NCI-H1930 (cell line): ENCODE measurements around the gene TRMT1.
"Not testable (repeated sequence)": the region's sequence is repeated elsewhere in the genome, so short reads cannot be mapped to it uniquely, and the experiment has no call there.

Experiments
- DNase-seq, 2 experiments: peaks; one replicate each; lab custom pipeline; 2025; lab: John Stamatoyannopoulos, UW

TRMT1 gene

DNA sequence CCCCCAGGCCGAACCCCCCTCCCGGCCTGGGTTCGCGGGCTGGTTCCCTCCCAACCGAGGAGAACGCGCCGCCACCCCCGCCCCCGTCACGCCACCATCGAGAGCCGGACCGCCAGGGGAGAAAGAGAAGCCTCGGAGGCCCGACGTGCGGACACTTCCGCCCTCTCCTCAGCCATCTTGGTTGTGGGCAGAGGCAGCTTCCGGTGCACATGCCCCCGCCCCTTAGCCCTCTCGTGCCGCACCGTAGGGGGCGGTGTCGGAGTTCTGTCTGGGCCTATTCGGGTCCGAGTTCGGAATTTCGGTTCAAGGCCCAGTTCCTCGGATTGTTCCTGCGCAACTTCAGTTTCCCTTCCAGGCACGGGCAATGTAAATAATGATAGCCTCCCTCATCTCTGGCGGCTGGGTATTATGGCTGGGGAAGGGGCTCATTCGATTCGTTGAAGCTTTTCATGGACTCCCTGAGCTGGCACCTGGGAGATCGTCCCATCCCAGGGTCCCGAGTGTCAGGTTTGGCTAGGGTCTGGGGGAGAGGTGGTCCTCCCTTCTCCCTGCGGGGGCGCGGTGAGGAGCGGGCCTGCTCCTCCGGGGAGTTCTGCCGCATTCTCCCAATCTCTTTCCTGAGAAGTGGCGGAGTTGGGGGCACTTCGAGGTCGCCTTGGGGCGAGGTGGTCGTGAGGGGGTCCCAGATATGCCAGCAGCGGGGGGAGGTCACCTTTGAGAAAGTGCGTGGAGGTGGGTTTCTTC is 33.8 kb upstream of the TRMT1 start, which contains the start of the genes IER2 and STX10:
TSS of gene IER2 (plus strand) at position 225 of the 744 bp plus-strand sequence. CDS start 2,776 bp downstream, outside the sequence.
TSS of gene STX10 (minus strand) at position 189 of the 744 bp plus-strand sequence. CDS start 202 bp downstream, outside the sequence.
- DNase-seq, result peak; percentile 78 to 85

DNA sequence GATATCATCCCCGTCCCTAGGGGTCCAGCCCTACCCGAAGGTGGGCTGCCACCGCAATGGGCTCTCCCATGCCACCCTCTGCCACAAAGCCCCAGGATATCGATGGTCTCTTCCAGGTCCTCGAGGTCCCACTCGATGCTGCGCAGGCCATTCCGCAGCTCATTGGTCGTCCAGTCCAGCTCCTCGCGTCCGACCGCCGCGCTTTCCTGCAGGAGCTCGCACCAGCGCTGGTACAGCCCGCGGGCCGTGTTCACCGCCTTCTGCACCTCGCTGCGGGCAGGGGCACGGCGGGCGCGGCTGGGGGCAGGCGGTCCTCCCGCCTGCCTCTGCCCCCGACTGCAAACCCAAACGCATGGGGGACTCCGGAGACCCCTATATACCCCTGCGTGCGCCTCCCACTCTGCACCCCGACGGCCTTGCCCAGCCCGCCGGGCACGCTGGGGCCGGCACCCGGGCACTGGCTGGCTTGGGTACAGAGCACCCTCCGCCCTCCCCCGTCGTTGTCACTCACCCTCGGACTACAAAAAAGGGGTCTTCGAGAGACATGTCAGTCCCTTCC is 33.2 kb upstream of the TRMT1 start:
- DNase-seq, result no peak

DNA sequence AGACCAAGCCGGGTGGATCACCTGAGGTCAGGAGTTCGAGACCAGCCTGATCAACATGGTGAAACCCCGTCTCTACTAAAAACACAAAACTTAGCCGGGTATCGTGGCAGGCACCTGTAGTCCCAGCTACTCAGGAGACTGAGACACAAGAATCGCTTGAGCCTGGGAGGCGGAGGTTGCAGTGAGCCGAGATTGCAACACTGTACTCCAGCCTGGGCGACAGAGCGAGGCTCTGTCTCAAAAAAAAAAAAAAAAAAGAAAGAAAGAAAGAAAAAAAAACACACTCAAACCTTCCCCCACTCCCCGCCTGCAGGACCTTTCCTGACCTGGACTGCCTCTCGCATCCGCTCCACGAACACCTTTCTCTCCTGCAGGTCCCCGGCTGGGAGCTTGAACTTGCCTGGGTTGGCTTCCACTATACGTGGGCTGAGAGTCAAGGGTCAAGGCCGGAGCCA is 32.7 kb upstream of the TRMT1 start:
- DNase-seq, result not testable (repeated sequence)

DNA sequence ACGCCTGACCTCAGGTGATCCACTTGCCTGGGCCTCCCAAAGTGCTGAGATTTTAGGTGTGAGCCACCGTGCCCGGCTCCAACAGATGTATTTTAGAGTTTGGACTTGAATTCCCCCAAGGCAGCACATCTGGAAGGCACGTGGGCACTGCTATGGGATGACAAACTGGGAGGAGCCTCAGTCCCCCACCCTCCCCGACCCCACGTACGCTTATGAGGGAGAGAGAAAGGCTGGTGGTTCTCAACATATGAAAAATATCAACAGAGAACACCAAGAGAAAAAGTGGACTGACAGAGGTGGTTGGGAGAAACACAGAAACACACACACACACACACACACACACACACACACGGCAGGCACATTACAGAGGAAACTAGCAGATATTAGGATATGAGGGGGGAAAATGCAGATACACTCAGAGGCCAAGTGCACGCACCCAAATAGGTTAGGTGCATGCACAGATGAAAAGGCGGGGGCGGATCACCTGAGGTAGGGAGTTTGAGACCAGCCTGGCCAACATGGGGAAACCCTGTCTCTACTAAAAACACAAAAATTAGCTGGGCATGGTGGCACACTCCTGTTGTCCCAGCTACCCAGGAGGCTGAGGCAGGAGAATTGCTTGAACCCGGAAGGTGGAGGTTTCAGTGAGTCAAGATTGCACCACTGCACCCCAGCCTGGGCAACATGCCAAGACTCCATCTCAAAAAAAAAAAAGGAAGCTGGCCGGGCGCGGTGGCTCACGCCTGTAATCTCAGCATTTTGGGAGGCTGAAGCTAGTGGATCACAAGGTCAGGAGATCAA is 30.4 kb upstream of the TRMT1 start:
- DNase-seq, result no peak

DNA sequence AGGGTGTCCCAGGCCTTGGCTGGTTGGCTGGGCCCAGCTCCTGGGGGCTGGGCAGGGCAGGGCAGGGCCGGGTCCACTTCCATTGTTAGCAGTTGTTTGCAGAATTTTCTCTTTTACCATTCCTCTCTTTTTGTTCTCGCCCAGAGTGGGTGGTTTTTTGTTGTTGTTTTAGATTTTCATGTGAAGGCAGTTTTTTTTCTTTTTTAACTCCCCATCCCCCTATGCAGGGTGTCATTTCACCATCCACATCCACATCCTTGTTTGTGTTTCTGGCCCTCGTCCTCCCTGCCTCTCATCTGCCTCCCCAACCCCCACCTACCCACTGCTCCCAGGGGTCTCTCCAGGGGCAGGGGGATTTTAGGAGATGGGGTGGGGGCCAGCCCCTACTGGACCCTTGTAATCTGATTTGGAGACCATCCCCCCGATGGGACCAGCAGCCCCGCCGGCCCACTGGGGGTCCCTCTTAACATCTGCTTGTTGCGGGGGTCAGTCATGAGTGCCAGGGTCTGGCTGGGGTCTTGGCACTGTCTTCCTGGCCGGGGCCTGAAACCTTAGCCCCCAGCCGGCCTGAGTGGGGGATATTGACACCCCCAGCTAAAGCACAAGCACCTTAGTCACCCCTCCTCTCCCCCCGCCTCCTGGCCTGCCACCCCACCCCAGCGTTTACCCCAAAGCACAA is 23.2 kb upstream of the TRMT1 start:
- no peak for DNase-seq

DNA sequence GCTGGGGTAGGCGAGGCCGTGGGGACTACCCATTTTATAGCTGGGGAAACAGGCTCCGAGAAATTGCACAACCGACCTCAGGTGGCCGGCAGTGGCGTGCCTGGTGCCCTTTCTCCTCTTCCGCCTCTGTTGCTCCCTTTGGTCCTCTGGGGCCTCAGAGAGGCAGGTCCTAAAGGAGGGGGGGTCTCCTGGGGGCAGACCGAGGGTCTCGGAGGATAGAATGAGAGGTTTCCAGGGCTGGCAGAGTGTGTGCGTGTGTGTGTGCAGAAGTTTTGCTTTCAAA is 22.3 kb upstream of the TRMT1 start:
- DNase-seq, result no peak

DNA sequence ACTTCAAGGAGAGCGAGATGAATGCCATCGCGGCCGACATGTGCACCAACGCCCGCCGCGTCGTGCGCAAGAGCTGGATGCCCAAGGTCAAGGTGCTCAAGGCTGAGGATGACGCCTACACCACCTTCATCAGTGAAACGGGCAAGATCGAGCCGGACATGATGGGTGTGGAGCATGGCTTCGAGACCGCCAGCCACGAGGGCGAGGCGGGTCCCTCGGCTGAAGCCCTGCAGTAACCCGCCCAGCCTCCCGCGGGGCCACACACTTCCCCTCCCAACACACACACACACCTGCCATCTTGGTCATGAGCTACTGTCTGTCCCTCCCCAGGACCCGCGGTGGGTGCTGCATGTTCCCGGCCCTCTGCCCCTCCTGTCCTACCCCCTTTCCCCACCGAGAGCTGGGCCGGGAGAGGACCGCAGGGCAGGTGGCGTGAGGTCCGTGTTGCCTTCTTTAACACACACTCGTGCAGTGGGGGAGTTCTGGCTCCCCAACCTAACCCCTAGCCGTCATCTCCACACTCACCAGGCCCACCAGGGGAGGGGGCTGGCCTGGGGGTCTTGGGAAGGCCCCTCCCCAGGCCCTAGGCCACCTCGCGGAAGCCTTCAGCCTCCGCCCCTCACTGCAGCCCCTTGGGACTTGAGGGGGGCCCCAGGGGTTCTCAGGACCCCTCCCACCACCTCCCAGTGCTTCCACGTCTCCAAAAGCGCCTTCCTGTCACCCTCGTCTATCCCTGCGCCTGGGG is 21.8 kb upstream of the TRMT1 start:
- DNase-seq, result no peak

DNA sequence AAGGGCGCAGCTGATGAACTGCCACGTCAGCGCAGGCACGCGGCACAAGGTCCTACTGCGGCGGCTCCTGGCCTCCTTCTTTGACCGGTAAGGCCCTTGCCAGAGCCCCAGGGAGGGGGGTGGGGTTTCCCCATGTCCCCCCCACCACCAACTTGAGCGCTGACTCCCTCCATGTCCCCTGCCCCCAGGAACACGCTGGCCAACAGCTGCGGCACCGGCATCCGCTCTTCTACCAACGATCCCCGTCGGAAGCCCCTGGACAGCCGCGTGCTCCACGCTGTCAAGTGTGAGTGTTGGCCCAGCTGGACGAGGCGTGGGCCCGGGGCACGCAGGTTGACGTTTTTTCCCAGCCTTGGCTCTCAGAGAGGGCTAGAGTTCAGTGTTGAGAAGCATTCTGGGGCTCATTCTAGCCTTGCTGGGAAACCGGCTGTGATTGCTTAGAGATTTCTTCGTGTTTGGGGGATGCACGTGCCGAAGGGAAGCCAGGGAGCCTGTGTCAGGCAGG is 20.8 kb upstream of the TRMT1 start:
- no peak for DNase-seq

DNA sequence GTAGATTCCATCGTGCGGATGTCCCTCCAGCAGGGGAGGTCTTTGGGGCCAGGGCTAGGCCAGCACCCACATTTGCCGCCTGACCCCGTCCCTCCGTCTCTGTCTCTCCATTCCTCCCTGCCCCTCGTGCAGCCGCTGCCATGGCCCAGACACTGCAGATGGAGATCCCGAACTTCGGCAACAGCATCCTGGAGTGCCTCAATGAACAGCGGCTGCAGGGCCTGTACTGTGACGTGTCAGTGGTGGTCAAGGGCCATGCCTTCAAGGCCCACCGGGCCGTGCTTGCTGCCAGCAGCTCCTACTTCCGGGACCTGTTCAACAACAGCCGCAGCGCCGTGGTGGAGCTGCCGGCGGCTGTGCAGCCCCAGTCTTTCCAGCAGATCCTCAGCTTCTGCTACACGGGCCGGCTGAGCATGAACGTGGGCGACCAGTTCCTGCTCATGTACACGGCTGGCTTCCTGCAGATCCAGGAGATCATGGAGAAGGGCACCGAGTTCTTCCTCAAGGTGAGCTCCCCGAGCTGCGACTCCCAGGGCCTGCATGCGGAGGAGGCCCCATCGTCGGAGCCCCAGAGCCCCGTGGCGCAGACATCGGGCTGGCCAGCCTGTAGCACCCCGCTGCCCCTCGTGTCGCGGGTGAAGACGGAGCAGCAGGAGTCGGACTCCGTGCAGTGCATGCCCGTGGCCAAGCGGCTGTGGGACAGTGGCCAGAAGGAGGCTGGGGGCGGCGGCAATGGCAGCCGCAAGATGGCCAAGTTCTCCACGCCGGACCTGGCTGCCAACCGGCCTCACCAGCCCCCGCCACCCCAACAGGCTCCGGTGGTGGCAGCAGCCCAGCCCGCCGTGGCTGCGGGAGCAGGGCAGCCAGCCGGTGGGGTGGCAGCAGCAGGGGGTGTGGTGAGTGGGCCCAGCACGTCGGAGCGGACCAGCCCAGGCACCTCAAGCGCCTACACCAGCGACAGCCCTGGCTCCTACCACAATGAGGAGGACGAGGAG is 18.8 kb upstream of the TRMT1 start:
- no peak for DNase-seq

DNA sequence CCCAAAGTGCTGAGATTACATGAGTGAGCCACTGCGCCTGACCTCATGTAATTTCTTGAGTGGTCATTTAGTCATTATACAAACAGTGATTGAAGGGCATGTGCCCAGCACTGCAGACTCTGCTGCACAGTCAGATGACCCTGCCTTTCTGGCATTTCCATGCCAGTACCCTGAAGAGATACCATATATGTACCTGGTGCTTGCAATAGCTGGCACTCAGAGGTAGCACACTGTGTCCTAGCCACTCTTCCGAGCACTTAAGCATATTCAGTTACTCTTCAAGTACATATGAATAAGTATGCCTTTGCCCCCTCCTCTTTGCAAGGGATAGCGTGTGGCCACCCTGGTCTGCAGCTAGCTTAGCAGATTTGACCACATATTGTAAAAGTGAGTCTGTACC is 18.1 kb upstream of the TRMT1 start:
- DNase-seq, result no peak

DNA sequence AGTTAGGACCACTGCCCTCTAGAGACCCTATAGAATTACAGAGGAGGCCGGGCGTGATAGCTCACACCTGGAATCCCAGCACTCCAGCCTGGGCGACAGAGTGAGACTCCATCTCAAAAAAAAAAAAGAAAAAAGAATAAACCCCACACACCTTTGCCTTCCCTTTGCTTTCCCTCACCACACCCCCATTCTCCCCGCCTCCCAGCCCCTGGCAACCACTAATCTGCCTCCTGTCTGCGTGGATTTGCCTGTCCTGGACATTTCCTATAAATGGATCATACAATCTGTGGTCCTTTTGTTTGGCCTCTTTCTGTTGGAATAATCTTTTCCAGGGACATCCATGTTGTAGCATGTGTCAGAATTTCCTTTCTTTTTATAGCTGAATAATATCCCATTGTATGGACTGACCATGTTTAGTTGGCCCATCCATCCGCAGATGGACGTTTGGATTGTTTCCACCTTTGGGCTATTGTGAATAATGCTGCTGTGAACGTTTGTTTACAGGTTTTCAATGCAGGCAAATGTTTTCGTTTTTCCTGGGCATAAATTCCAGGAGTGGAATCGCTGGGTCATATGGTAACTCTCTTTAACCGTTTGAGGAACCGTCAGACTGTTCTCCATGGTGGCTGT is 16.8 kb upstream of the TRMT1 start:
- DNase-seq, result no peak

DNA sequence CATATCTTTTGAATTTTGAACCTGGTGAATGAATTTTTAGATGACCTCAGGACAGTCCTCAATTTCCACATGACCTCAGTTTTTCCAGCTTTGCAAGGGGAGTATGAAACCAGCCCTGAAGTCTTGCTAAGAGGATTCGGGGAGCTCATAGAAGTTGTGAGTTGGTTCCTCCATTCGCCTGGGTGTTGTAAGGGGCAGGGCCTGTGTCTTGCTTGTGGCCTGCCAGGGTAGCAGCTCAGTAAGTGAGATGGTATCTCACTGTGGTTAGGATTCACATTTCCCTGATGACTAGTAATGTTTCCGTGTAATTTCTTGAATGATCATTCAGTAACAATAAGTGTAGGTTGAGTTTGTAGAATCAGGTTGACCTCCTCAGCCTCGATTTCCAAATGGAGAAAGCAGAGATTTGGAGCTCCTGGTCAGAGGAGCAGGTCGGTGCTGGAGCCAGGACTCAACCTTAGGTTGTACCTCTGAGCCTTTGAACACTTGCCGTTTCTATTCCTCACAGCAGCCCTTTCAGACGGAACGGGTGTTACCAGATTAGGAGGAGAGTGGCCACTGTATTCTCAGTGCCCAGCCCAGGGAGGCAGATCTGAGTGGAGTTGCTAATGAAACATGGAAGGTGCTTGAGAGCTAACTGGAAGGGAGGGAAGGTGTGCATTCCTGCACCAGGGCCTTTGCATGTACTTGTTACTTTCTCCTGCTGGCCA is 16.1 kb upstream of the TRMT1 start:
- DNase-seq, result no peak

DNA sequence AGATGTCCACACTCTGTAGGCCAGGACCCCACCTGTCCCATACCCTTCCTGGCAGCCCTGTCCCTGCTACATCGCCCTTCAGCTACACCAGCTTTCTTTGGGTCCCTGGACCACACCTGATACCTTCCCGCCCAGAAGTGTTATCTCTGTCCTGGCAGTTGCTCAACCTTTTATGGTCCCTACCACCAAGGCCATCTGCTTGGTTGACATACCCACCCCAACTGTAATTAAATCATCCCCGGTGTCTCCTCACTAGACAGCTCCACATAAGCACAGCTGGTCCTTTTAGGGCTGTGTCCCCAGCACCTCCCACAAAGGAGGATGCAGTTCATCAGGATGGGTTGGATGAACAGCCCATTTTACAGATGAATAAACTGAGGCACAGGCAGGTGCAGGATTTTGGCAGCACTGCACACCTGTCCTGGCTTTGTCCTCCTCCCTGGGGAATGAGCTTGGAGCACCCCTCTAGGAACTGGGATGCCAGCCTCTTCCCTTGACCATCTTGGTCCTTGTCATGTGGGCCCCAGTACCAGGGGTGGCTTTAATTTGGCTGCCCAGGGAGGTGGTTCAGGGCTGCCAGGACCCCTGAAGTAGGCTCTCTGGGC is 14.4 kb upstream of the TRMT1 start:
- no peak for DNase-seq

DNA sequence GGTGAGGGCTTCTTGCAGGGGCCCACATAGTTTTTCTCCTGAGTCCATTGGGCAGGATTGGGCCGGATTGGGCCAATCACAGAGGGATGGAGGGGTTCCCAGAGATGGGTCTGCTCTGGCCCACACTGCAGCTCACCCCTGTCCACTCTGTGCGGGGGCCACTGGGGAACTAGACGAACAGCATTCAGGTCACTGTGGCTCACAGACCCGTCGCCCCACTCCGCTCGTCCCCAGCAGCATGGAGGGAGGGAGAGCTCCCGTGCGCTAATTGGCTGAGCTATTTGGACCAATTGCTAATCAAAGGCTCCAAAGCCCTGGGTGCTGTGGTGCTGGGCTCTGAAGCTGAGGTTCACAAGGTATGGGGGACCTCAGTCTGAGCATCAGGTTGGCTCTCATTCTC is 12.8 kb upstream of the TRMT1 start:
- DNase-seq, result no peak

DNA sequence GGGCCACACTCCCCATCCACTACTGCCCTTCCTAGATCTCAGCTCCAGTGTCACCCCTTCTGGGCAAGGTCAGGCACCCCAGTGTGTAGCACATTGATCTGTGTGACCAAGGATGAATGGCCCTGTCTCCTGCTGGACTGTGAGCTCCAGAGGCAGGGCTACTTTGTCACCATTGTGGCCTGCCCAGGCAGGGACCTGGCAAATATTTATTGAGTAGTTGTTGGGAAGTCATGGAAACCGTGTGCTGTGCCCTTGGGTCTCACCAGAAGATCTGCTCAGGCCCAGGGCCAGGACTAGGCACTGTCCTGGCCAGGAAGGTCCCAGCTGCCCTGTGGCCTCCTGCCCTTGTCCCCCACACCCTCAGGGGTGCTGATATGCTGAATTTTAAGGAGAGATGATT is 12.0 kb upstream of the TRMT1 start:
- no peak for DNase-seq

DNA sequence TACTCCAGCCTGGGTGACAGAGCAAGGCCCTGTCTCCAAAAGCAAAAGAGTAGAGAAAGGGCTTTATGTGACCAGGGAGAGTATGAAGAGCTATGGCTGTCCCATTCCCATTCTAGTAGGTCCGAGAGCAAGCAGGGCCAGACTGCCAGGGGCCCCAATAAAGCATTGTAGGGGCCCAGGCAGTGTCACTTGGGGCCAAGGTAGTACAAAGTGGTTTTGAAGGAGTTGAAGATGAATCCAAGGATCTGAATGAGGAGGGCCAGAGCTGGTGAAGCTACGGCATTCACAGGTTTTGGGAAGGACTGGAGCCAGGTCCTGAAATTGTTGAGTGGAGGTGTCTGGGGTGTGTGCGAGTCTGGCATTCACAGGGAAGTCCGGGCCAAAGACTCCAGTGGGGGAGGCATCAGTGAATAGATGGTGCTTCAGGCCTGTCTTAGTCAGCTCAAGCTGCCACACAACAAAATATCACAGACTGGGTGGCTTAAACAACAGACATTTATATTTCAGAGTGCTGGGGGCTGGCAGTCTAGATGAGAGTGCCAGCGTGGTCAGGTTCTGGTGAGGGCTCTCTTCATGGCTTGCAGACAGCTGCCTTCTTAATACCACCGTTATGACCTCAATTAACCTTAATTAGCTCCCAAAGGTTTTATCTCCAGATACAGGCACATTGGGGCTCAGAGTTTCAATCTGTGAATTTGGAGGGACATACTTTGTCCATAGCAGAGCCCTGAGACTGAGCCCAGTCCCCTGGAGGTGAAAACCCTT is 11.5 kb upstream of the TRMT1 start:
- DNase-seq, result no peak

DNA sequence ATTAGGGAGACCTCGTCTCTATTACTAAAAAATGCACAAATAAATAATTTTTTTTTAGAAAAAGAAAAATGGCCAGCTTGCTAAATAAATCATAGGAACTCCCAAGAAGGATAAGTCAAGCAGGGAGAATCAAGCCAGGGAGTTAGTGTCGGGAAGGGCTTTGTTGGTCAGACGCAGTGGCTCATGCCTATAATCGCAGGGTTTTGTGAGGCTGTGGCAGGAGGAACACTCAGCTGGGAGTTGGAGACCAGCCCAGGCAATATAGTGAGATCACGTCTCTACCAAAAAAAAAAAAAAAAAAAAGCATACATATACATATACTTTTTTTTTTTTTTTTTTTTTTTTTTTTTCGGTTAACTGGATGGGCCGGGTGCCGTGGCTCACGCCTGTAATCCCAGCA is 10.5 kb upstream of the TRMT1 start:
- DNase-seq, result no peak
